Activated CD4-positive, CD25-positive, alpha-beta regulatory T cell treated with anti-CD3 and anti-CD28 coated beads, Interleukin-2, amount 50 U/mL, for 24 hours (primary cell): ENCODE data around the gene ASIC3.
A peak's percentile ranks its signal among the peaks of the same experiment; 100 is the strongest.

ENCODE experiments used
- ATAC-seq, 2 donors: fragments of 150-1000 bp; cut with Tn5 transposase; one replicate each; pipeline ENCODE4 v1.10.0; 2021; ENCODE audit warnings: mild to moderate bottlenecking in 1 of 2, moderate library complexity in 1 of 2

The ASIC3 gene

GRCh38 chr7:151087245-151088018 lies 39.1 kb downstream of the ASIC3 start:
- peak; percentile 11 to 17 for ATAC-seq

GRCh38 chr7:151088019-151088855 lies 39.9 kb downstream of the ASIC3 start:
- no peak for ATAC-seq

- no peak for ATAC-seq
Observed at GRCh38 chr7:151088856-151089699, 40.7 kb downstream of the ASIC3 start.

GRCh38 chr7:151089893-151090730 lies 41.8 kb downstream of the ASIC3 start:
- ATAC-seq = no peak

- ATAC-seq = no peak
Observed at GRCh38 chr7:151091003-151091402, 42.7 kb downstream of the ASIC3 start.

- ATAC-seq = no peak
Observed at GRCh38 chr7:151091431-151091830, 43.1 kb downstream of the ASIC3 start.

- no peak for ATAC-seq
Observed at GRCh38 chr7:151091988-151092387, 43.7 kb downstream of the ASIC3 start.

- no peak for ATAC-seq
Observed at GRCh38 chr7:151093748-151094147, 45.4 kb downstream of the ASIC3 start.

GRCh38 chr7:151094675-151095074 lies 46.3 kb downstream of the ASIC3 start:
- ATAC-seq = no peak

GRCh38 chr7:151095123-151095797 lies 46.9 kb downstream of the ASIC3 start:
- ATAC-seq = no peak

GRCh38 chr7:151095828-151096475 lies 47.6 kb downstream of the ASIC3 start:
- ATAC-seq = no peak

- no peak for ATAC-seq
Observed at GRCh38 chr7:151099486-151100211, 51.3 kb downstream of the ASIC3 start.

- ATAC-seq = no peak
Observed at GRCh38 chr7:151100921-151101320, 52.6 kb downstream of the ASIC3 start.

- no peak for ATAC-seq
Observed at GRCh38 chr7:151101621-151102396, 53.5 kb downstream of the ASIC3 start.
